Measurements from ENCODE around the gene KIAA1217. TPM values are rescaled to one million over a fixed set of nuclear protein-coding genes. Genes with fewer than 3 reads are reported as not detected.

KIAA1217 gene
- total RNA-seq, 1 experiment from 2014 or later = 18.6 TPM

DNA sequence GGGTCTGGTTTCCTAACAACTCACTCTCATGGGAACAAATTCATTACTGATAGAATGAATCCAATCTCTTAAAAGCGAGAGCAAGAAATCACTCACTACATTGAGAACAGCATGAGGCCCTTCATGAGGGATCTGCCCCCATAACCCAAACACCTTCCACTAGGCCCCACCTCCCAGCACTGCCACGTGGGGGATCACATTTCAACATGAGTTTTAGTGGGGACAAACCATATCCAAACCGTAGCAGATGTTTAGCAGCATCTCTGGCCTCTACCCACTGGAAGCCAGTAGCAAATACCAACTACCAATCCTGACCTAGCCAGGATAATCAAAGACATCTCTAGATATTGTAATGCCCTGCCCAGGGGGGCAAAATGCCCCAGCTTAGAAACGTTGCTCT, 270.9 kb downstream of the KIAA1217 start:
- Histone ChIP-seq H3K9ac (ENCODE audit: extremely low read depth, insufficient read length, low read length) (no peak overlapping the region), H3K4me2 (ENCODE audit: insufficient read depth, insufficient read length, low read length) (no peak overlapping the region), H3K56ac (ENCODE audit: insufficient read length, low read depth, low read length) (no peak overlapping the region), H4K8ac (replicated peaks; ENCODE audit: insufficient read length, low read depth, low read length) (no peak overlapping the region), H3K23ac (ENCODE audit: insufficient read length, low read depth, low read length) (no peak overlapping the region), H2BK120ac (ENCODE audit: low read depth, low read length, poor library complexity, severe bottlenecking) (no peak overlapping the region), H3K23me2 (ENCODE audit: insufficient read length, low read depth, low read length, poor library complexity, severe bottlenecking) (no peaks in the 10 kb centered on the region), H3K79me1 (ENCODE audit: insufficient read depth, low read depth, low read length, poor library complexity, severe bottlenecking) (no peaks in the 10 kb centered on the region), H2AK5ac (ENCODE audit: insufficient read length, low read length) (no peak overlapping the region), H3K9me3 (ENCODE audit: control insufficient read depth, low read depth, low read length) (peaks cover 8% of the 10 kb centered on the region), H4K91ac (ENCODE audit: insufficient read length, low read depth, low read length) (no peak overlapping the region), H3K4ac (ENCODE audit: low read depth, low read length) (no peak overlapping the region), H3T11ph (ENCODE audit: low read length) (no peak overlapping the region), H3K14ac (ENCODE audit: insufficient read depth, low read length) (no peak overlapping the region), H3K4me1 (ENCODE audit: insufficient read depth, low read length) (0 out of 2 replicates have a peak, but pooled peaks cover 2% of the 10 kb centered on the region), H2AFZ (ENCODE audit: low read length) (no peak overlapping the region), H4K5ac (ENCODE audit: insufficient read length, low read depth, low read length) (no peak overlapping the region), H2BK15ac (ENCODE audit: low read depth, low read length) (no peak overlapping the region), H2BK12ac (ENCODE audit: insufficient read length, low read depth, low read length) (no peak overlapping the region), H3K27me3 (ENCODE audit: insufficient read depth, low read length) (no peaks in the 10 kb centered on the region), H3K27ac (ENCODE audit: insufficient read length, low read depth, low read length) (no peak overlapping the region), H2BK5ac (ENCODE audit: insufficient read length, low read length) (no peak overlapping the region), H3K18ac (ENCODE audit: insufficient read length, low read depth, low read length) (no peak overlapping the region), H2BK20ac (ENCODE audit: low read depth, low read length, poor library complexity, severe bottlenecking) (no peak overlapping the region), H3K79me2 (ENCODE audit: insufficient read depth, low read length) (no peaks in the 10 kb centered on the region), H4K20me1 (ENCODE audit: control insufficient read depth, insufficient read depth, insufficient read length) (no peaks in the 10 kb centered on the region)
- Mint-ChIP-seq H3K9me3 (peaks cover 3 to 10% of the 10 kb centered on the region in 2 experiments; a peak in 4 of 5 replicates), H3K27ac (no peak overlapping the region), H3K36me3 (ENCODE audit: insufficient read depth in 1 of 3, low read depth in 3 of 3) (peaks cover 12 to 27% (median 17%) of the 10 kb centered on the region in 3 experiments), H3K4me1 (peaks cover 7 to 8% of the 10 kb centered on the region in 2 experiments), H3K27me3 (ENCODE audit: low read depth) (no peaks in the 10 kb centered on the region), H3K4me3 (no peak overlapping the region)
- DNase-seq = no peak
- no CpG with 5 or more reads among the region's 4 CpGs for WGBS (ENCODE audit: extremely low coverage, insufficient read length, low lambda C conversion rate)
- TF ChIP-seq, protein P1, sequence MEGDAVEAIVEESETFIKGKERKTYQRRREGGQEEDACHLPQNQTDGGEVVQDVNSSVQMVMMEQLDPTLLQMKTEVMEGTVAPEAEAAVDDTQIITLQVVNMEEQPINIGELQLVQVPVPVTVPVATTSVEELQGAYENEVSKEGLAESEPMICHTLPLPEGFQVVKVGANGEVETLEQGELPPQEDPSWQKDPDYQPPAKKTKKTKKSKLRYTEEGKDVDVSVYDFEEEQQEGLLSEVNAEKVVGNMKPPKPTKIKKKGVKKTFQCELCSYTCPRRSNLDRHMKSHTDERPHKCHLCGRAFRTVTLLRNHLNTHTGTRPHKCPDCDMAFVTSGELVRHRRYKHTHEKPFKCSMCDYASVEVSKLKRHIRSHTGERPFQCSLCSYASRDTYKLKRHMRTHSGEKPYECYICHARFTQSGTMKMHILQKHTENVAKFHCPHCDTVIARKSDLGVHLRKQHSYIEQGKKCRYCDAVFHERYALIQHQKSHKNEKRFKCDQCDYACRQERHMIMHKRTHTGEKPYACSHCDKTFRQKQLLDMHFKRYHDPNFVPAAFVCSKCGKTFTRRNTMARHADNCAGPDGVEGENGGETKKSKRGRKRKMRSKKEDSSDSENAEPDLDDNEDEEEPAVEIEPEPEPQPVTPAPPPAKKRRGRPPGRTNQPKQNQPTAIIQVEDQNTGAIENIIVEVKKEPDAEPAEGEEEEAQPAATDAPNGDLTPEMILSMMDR (conservative IDR thresholded peaks at IDR 0.05) = no peak

All from H9 (cell line).